ENCODE results near the gene FBXO8. TPM values are rescaled to one million over a fixed set of nuclear protein-coding genes. Genes with fewer than 3 reads are reported as not detected.

FBXO8 gene
- total and polyA plus RNA-seq, 8 donors, result 6.7 to 16.9 (median 10.4) TPM

GRCh38 chr4:174215057-174215456 is 68.4 kb downstream of the FBXO8 start:
- Histone ChIP-seq H3K9me3 (no peaks in the 10 kb centered on the region), H3K4me3 (peak overlapping the region in 1 of 4 donors; percentile 19), H3K27me3 (peaks cover 3 to 49% (median 17%) of the 10 kb centered on the region in 4 donors), H3K36me3 (no peaks in the 10 kb centered on the region), H3K27ac (no peak overlapping the region), H3K4me1 (peaks cover 6 to 18% (median 10%) of the 10 kb centered on the region in 3 donors)
- ATAC-seq, result no peak
- whole genome bisulfite sequencing, 2 donors, result 23 to 31% methylated on average over 5 of the region's 5 CpGs
- peak; percentile 61 for FAIRE-seq
- no peak for TF ChIP-seq CTCF (IDR thresholded peaks at IDR 0.05)
- DNase-seq, result no peak
- intact Hi-C loops (cut with DNase I), result no loop called here

- no peak for FAIRE-seq
- intact Hi-C loops (cut with DNase I), result no loop called here
- 8 to 11% methylated on average over 47 of the region's 47 CpGs for WGBS, 2 donors
- TF ChIP-seq CTCF (IDR thresholded peaks at IDR 0.05), result no peak
- H3K9me3 ChIP-seq, result no peaks in the 10 kb centered on the region
- DNase-seq, result no peak
- H3K4me3 ChIP-seq, result peak overlapping the region in 1 of 4 donors; percentile 19
- H3K36me3 ChIP-seq, result no peaks in the 10 kb centered on the region
- H3K4me1 ChIP-seq, result peaks cover 6 to 18% (median 10%) of the 10 kb centered on the region in 3 donors
- H3K27me3 ChIP-seq, result peaks cover 3 to 49% (median 17%) of the 10 kb centered on the region in 4 donors
- H3K27ac ChIP-seq, result peak overlapping the region in 1 of 4 donors; percentile 21
- ATAC-seq, result peak in 2 of 4 donors; percentile 24 to 33
These were observed 69.2 kb downstream of the FBXO8 start for GRCh38 chr4:174214101-174214878.

- peaks cover 3 to 44% (median 17%) of the 10 kb centered on the region in 4 donors for H3K27me3 ChIP-seq
- no peak for TF ChIP-seq CTCF (IDR thresholded peaks at IDR 0.05)
- no peak for FAIRE-seq
- DNase-seq, result no peak
- no peaks in the 10 kb centered on the region for H3K36me3 ChIP-seq
- peak overlapping the region in 1 of 4 donors; percentile 21 for H3K27ac ChIP-seq
- intact Hi-C loops (cut with DNase I), result no loop called here
- WGBS, 2 donors, result 9 to 11% methylated on average over 16 of the region's 16 CpGs
- H3K9me3 ChIP-seq, result no peaks in the 10 kb centered on the region
- H3K4me1 ChIP-seq, result peaks cover 6 to 18% (median 10%) of the 10 kb centered on the region in 3 donors
- ATAC-seq, result no peak
- peak overlapping the region in 1 of 4 donors; percentile 19 for H3K4me3 ChIP-seq
These were observed 69.8 kb downstream of the FBXO8 start for GRCh38 chr4:174213731-174214100.

- Histone ChIP-seq H3K9me3 (no peaks in the 10 kb centered on the region), H3K27ac (no peak overlapping the region), H3K4me3 (no peak overlapping the region), H3K36me3 (no peaks in the 10 kb centered on the region), H3K27me3 (peaks cover 3 to 28% (median 17%) of the 10 kb centered on the region in 4 donors), H3K4me1 (peaks cover 0 to 6% (median 0%) of the 10 kb centered on the region in 3 donors)
- 17 to 21% methylated on average over 5 of the region's 5 CpGs for WGBS, 2 donors
- no peak for DNase-seq
- TF ChIP-seq CTCF (IDR thresholded peaks at IDR 0.05), result no peak
- intact Hi-C loops (cut with DNase I), result no loop called here
- no peak for FAIRE-seq
- no peak for ATAC-seq
These were observed 71.4 kb downstream of the FBXO8 start for GRCh38 chr4:174212061-174212460.

GRCh38 chr4:174211622-174212044 is 71.8 kb downstream of the FBXO8 start:
- no peaks in the 10 kb centered on the region for H3K36me3 ChIP-seq
- TF ChIP-seq CTCF (IDR thresholded peaks at IDR 0.05), result no peak
- H3K9me3 ChIP-seq, result no peaks in the 10 kb centered on the region
- no peak for FAIRE-seq
- no peak overlapping the region for H3K27ac ChIP-seq
- peaks cover 3 to 26% (median 17%) of the 10 kb centered on the region in 4 donors for H3K27me3 ChIP-seq
- ATAC-seq, result peak in 1 of 4 donors; percentile 16
- peaks cover 0 to 6% (median 0%) of the 10 kb centered on the region in 3 donors for H3K4me1 ChIP-seq
- intact Hi-C loops (cut with DNase I), result no loop called here
- DNase-seq, result no peak
- H3K4me3 ChIP-seq, result no peak overlapping the region
- 11 to 14% methylated on average over 23 of the region's 23 CpGs for WGBS, 2 donors

All from pancreas (tissue), 10 donors.